ENCODE data around the gene KSR1.

Gene KSR1

GRCh38 chr17:27473190-27473747 lies 17.0 kb downstream of the KSR1 start:
- no peak overlapping the region for H3K27ac ChIP-seq
- no peak for TF ChIP-seq CTCF (IDR thresholded peaks at IDR 0.05)
- no peak for TF ChIP-seq ZFX (IDR thresholded peaks at IDR 0.05; ENCODE audit: borderline replicate concordance)

- H3K27ac ChIP-seq: no peak overlapping the region
Observed at GRCh38 chr17:27473748-27474609, 17.7 kb downstream of the KSR1 start.

GRCh38 chr17:27475070-27475673 lies 18.9 kb downstream of the KSR1 start:
- no peak for TF ChIP-seq ZFX (IDR thresholded peaks at IDR 0.05; ENCODE audit: borderline replicate concordance)
- TF ChIP-seq CTCF (IDR thresholded peaks at IDR 0.05): no peak
- H3K27ac ChIP-seq: no peak overlapping the region

More at GRCh38 chr17:27473748-27474609, 17.7 kb downstream of the KSR1 start:
- TF ChIP-seq ZFX (IDR thresholded peaks at IDR 0.05; ENCODE audit: borderline replicate concordance): no peak
- TF ChIP-seq CTCF (IDR thresholded peaks at IDR 0.05): no peak

- no peak overlapping the region for H3K27ac ChIP-seq
- TF ChIP-seq CTCF (IDR thresholded peaks at IDR 0.05) (no peak), ZFX (IDR thresholded peaks at IDR 0.05; ENCODE audit: borderline replicate concordance) (no peak)
Observed at GRCh38 chr17:27475981-27476895, 20.0 kb downstream of the KSR1 start.

GRCh38 chr17:27477050-27477888 lies 21.0 kb downstream of the KSR1 start:
- H3K27ac ChIP-seq: no peak overlapping the region
- no peak for TF ChIP-seq ZFX (IDR thresholded peaks at IDR 0.05; ENCODE audit: borderline replicate concordance)
- no peak for TF ChIP-seq CTCF (IDR thresholded peaks at IDR 0.05)

GRCh38 chr17:27477971-27478684 lies 21.9 kb downstream of the KSR1 start:
- no peak overlapping the region for H3K27ac ChIP-seq
- TF ChIP-seq CTCF (IDR thresholded peaks at IDR 0.05): no peak
- TF ChIP-seq ZFX (IDR thresholded peaks at IDR 0.05; ENCODE audit: borderline replicate concordance): no peak

All from 22Rv1 (cell line).